NB4 (cell line): Measurements from ENCODE around the gene CLRN2.

Experiments
- DNase-seq: peaks from one replicate; pipeline ENCODE4 v3.0.0; 2010; ENCODE audit warnings: low read depth
- H3K4me3 ChIP-seq: one replicate; pipeline ENCODE4 v1.5.1; 2011; ENCODE audit warnings: mild to moderate bottlenecking, low read depth, low read length, moderate library complexity
- MYC ChIP-seq: IDR thresholded peaks from 2 replicates; pipeline ENCODE4 v1.6.1; 2011; ENCODE audit warnings: low read depth, low read length
- POLR2A ChIP-seq: IDR thresholded peaks from 2 replicates; pipeline ENCODE4 v1.6.1; 2011; ENCODE audit warnings: mild to moderate bottlenecking; ENCODE audit not compliant: insufficient read length; ENCODE audit errors: extremely low read depth
- TF ChIP-seq, protein P1 (sequence below): IDR thresholded peaks from one replicate; pipeline ENCODE4 v1.5.1; 2012; ENCODE audit warnings: low read depth, low read length
- TF ChIP-seq, protein P2 (sequence below): IDR thresholded peaks from 2 replicates; pipeline ENCODE4 v1.6.1; 2011; ENCODE audit warnings: low read depth, low read length

The CLRN2 gene

DNA sequence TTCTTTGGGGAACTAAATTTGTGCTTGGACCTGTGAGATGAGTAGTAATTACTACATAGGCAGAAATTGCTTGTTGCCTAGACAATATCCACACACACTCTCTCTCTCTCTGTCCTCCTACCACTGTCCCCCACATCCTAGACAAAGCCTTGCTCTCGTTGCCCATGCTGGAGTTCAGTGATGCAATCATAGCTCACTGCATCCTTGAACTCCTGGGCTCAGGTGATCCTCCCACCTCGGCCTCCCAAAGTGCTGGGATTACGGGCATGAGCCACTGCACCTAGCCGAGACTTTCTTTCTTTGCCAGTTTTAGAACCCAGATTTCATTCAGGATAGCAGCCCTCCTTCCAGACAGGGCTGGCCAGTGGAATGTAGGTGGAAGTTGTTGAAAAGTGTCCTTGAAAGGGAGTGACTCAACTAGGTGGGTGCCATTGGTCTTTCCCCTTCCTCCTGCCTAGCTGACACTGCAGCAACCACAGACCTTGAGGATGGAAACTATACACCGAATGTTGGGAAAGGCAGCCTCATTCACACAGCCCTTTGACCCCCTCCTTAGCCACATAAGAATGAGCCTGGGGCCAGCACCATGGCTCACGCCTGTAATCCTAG, 45.2 kb downstream of the CLRN2 start:
- TF ChIP-seq, protein P1, sequence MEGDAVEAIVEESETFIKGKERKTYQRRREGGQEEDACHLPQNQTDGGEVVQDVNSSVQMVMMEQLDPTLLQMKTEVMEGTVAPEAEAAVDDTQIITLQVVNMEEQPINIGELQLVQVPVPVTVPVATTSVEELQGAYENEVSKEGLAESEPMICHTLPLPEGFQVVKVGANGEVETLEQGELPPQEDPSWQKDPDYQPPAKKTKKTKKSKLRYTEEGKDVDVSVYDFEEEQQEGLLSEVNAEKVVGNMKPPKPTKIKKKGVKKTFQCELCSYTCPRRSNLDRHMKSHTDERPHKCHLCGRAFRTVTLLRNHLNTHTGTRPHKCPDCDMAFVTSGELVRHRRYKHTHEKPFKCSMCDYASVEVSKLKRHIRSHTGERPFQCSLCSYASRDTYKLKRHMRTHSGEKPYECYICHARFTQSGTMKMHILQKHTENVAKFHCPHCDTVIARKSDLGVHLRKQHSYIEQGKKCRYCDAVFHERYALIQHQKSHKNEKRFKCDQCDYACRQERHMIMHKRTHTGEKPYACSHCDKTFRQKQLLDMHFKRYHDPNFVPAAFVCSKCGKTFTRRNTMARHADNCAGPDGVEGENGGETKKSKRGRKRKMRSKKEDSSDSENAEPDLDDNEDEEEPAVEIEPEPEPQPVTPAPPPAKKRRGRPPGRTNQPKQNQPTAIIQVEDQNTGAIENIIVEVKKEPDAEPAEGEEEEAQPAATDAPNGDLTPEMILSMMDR = no peak
- TF ChIP-seq MYC (no peak), POLR2A (no peak)
- TF ChIP-seq, protein P2, sequence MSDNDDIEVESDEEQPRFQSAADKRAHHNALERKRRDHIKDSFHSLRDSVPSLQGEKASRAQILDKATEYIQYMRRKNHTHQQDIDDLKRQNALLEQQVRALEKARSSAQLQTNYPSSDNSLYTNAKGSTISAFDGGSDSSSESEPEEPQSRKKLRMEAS = no peak
- no peak for DNase-seq

DNA sequence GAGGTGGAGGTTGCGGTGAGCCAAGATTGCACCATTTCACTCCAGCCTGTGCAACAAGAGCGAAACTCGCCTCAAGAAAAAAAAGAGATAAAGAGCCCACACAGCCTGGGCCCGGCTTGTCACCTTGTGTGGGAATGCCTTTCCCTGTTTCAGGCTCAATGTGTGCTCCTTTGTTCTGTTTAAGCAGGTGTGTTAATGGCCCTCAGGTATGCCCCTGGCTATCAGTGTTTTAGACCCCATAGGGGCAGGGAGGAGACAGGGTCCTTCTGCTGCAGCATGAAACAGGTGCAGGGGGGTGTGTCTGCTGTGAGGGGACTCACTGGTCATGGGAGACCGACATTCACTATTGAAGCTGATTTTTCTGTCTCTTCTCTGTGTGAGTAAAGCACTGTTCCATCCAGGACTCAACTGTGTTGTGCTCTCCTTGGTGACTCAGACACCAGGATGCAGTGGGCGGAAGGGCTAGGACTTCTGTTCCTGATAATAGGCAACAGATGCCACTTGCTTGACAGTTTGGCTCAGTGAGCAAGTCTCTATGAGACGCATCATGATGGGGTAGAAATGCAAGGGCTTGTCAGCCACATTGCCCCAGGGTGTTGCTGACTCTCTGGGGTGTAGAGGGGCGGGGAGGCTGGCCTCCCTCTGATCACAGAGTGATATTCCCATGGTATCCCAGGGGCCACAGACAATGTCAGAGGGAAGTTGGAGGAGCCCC, 46.4 kb downstream of the CLRN2 start:
- H3K4me3 ChIP-seq = no peak overlapping the region
- TF ChIP-seq, protein P1 = no peak
- no peak for TF ChIP-seq MYC
- no peak for TF ChIP-seq POLR2A
- TF ChIP-seq, protein P2 = no peak
- DNase-seq = no peak

More for the DNA sequence above, 45.2 kb downstream of the CLRN2 start:
- no peak overlapping the region for H3K4me3 ChIP-seq

DNA sequence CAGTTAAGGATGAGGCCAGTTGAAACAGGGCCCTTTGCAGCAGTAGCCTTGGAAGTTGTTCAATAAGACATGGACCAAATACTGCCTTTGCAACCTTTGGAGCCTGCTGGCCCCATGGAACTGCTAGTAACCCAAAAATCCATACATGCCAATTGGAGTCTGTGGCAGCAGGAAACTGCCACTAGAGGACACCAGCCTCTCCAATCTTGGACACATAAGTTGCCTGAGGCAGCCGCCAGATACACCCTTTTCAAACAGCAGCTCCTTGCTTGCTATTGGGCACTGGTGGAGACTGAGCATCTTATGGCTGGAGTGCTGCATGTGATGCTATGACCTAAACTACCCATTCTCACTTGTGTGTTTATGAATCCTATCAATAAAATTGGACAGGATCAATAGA, 47.2 kb downstream of the CLRN2 start:
- DNase-seq = peak; percentile 49
- TF ChIP-seq, protein P1 = peak; percentile 44
- no peak for TF ChIP-seq POLR2A
- TF ChIP-seq, protein P2 = no peak
- no peak for TF ChIP-seq MYC
- H3K4me3 ChIP-seq = no peak overlapping the region

DNA sequence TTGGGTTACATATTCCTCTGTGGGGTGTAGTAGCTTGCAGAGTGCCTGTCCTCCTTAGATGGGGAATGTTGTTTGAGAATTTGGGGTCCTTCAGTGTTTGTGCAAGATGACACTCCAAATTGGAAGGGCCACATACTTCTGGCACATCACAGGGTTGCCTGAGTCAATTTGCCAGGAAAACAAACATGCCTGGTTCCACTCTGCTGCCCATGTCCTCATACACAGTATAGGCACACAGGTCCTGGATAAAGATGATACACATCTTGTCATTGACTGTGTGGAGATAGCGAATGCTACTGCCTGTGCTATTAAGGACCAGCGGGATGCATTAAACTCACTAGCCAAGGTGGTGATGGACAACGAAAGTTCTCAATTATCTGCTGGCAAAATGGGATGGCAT, 50.9 kb downstream of the CLRN2 start:
- no peak for DNase-seq
- H3K4me3 ChIP-seq = no peak overlapping the region
- TF ChIP-seq POLR2A = no peak
- TF ChIP-seq, protein P1 = no peak
- no peak for TF ChIP-seq MYC
- TF ChIP-seq, protein P2 = no peak

DNA sequence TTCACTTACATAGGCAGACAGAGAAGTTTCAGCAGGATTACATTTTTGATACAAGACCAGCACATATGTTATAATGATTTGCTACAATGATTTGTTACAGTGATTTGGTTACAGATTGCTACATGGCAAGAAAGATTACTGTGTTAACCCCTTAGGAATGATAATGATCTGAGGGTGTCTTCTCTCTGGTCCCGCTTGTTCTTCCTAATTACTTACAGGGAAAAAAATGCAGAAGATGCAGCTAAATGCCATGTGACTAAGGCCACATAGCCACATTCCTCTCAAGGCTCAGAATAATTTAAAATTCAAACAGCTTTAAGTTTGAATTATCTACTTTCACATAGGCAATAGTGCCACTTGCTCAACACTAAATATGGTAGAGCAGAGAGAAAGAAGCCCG, 52.3 kb downstream of the CLRN2 start:
- no peak for DNase-seq
- TF ChIP-seq MYC (no peak), POLR2A (no peak)
- TF ChIP-seq, protein P2 = no peak
- TF ChIP-seq, protein P1 = no peak

More for the DNA sequence above, 52.3 kb downstream of the CLRN2 start:
- no peak overlapping the region for H3K4me3 ChIP-seq
